ENCODE measurements around the gene UROS.

The UROS gene

DNA sequence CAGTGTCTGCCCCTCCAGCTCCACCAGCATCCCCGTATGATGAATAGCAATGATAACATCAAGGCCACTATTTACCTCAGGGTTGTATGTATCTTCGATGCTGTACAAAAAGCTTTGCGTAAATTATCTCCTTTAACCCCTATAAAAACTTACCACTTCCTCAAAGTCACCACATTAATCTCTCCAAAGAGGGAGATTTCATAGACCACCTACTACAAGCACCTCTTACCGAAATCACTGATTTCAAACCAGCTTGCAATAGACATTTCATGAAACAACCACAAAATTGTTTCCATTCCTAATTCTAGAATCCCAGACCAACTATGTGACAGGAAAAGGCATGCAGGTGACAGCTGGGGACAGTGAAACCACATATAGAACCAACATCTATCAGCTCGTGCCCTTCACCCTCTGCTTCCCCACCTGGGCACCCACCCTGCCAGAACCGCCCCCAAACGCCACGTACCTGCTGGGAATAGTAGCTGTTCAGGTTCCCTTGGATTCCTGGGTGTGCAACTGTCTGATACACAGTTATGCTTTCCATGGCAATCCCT lies 27.3 kb downstream of the UROS start:
- no peak for TF ChIP-seq CTCF (IDR thresholded peaks at IDR 0.05; ENCODE audit: control insufficient read depth, extremely low read depth, insufficient read depth)
- DNase-seq (ENCODE audit: low read depth) = no peak
- H3K4me3 ChIP-seq (ENCODE audit: low read depth, low read length) = no peak overlapping the region

DNA sequence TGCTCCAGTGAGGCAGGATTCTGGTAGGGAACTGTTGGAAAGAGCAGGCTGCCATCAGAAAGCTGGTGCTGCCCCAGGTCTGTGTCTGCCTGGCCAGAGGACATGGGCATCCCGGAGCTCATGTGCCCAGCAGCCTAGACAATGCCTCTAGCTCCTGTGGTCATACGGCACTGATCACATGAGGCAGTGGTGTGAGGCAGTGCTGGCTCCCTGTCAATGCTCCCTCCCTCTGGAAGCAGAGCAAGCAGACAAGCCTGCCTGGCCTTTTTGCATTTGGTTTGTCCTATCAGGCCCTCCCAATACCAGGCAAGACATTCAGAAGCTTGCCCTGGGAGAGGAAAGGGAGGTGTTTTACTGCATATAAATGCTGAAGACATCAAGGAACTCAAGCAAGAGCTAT lies 27.9 kb downstream of the UROS start:
- DNase-seq (ENCODE audit: low read depth) = no peak
- H3K4me3 ChIP-seq (ENCODE audit: low read depth, low read length) = no peak overlapping the region
- no peak for TF ChIP-seq CTCF (IDR thresholded peaks at IDR 0.05; ENCODE audit: control insufficient read depth, extremely low read depth, insufficient read depth)

DNA sequence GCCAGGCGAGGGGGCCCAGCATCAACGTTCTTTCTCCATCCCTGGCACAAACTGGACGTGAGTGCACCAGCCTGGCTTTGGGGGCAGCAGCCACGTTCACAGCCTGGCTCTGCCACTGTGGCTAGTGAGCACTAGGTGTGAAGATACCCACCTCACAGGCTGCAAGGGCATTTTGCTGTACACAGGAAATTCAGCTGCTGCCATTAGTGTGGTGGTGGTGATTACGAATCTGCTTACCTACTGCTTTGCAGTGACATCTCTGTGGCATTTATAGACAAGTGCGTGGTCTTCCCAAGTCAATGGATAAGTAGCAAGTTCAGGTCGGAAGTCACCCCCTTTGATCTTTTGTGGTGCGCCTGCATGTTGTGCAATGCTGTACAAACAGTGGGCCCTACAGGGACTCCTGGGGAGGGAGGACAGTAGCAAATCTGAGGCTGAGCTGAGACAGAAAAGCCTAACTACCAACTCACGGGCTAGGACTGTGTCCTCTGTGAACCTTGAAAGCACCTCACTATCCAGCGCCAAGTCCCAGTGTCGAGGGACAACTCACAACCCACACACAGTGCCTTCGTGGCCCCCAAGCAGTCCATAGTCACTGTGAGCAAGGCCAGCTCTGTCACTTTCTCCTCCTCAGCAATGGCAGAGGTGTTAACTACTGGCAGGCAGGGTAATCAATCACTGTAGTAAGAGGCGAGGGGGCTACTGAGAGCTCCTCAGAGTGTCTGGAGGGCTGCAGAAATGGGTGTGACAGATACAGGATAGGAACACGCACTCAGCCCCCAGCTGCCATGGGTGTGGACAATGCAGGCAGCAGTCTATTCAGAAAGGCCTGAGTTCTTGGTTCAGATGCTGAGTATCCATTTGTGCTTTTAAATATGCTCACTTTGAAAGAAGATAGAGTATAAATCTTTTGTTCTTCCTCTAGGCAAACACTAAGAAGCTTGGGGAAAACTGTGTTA lies 30.4 kb downstream of the UROS start:
- DNase-seq (ENCODE audit: low read depth) = no peak
- no peak overlapping the region for H3K4me3 ChIP-seq (ENCODE audit: low read depth, low read length)
- no peak for TF ChIP-seq CTCF (IDR thresholded peaks at IDR 0.05; ENCODE audit: control insufficient read depth, extremely low read depth, insufficient read depth)

GRCh38 chr10:125788156-125789034 lies 34.7 kb downstream of the UROS start:
- no peak for DNase-seq (ENCODE audit: low read depth)
- TF ChIP-seq CTCF (IDR thresholded peaks at IDR 0.05; ENCODE audit: control insufficient read depth, extremely low read depth, insufficient read depth) = no peak
- H3K4me3 ChIP-seq (ENCODE audit: low read depth, low read length) = no peak overlapping the region

GRCh38 chr10:125785791-125786190 lies 37.3 kb downstream of the UROS start:
- H3K4me3 ChIP-seq (ENCODE audit: low read depth, low read length) = no peak overlapping the region
- DNase-seq (ENCODE audit: low read depth) = no peak
- TF ChIP-seq CTCF (IDR thresholded peaks at IDR 0.05; ENCODE audit: control insufficient read depth, extremely low read depth, insufficient read depth) = no peak

GRCh38 chr10:125783957-125784356 lies 39.1 kb downstream of the UROS start:
- no peak overlapping the region for H3K4me3 ChIP-seq (ENCODE audit: low read depth, low read length)
- TF ChIP-seq CTCF (IDR thresholded peaks at IDR 0.05; ENCODE audit: control insufficient read depth, extremely low read depth, insufficient read depth) = no peak
- DNase-seq (ENCODE audit: low read depth) = no peak

All from LNCaP clone FGC (cell line).